HG03097 (cell line): ENCODE data around the gene CREB3L2.
A peak's percentile ranks its signal among the peaks of the same experiment; 100 is the strongest.
"Not testable (repeated sequence)": the region's sequence is repeated elsewhere in the genome, so short reads cannot be mapped to it uniquely, and the experiment has no call there.

ENCODE experiments used
- ATAC-seq: cut with Tn5 transposase; IDR thresholded peaks from one replicate; pipeline ENCODE4 v1.9.1; 2021; ENCODE audit not compliant: unreplicated experiment, low FRiP score

The CREB3L2 gene

GRCh38 chr7:137990251-137990941, 11.5 kb downstream of the CREB3L2 start:
- no peak for ATAC-seq

GRCh38 chr7:137989590-137989989, 12.3 kb downstream of the CREB3L2 start:
- ATAC-seq = no peak

GRCh38 chr7:137989094-137989493, 12.8 kb downstream of the CREB3L2 start:
- no peak for ATAC-seq

GRCh38 chr7:137987968-137988367, 13.9 kb downstream of the CREB3L2 start:
- peak; percentile 48 for ATAC-seq

GRCh38 chr7:137987563-137987962, 14.3 kb downstream of the CREB3L2 start:
- no peak for ATAC-seq

- no peak for ATAC-seq
Measured at GRCh38 chr7:137987018-137987349, 14.9 kb downstream of the CREB3L2 start.

- no peak for ATAC-seq
Measured at GRCh38 chr7:137986252-137987017, 15.5 kb downstream of the CREB3L2 start.

- peak; percentile 41 for ATAC-seq
Measured at GRCh38 chr7:137985897-137986251, 16.0 kb downstream of the CREB3L2 start.

GRCh38 chr7:137985253-137985896, 16.5 kb downstream of the CREB3L2 start:
- ATAC-seq = peak; percentile 36

GRCh38 chr7:137984181-137985041, 17.5 kb downstream of the CREB3L2 start:
- ATAC-seq = no peak

- no peak for ATAC-seq
Measured at GRCh38 chr7:137983323-137984008, 18.4 kb downstream of the CREB3L2 start.

GRCh38 chr7:137982394-137982793, 19.5 kb downstream of the CREB3L2 start:
- not testable (repeated sequence) for ATAC-seq

- ATAC-seq = peak; percentile 47
Measured at GRCh38 chr7:137981668-137982067, 20.2 kb downstream of the CREB3L2 start.

- no peak for ATAC-seq
Measured at GRCh38 chr7:137981175-137981574, 20.7 kb downstream of the CREB3L2 start.

GRCh38 chr7:137980308-137980707, 21.6 kb downstream of the CREB3L2 start:
- no peak for ATAC-seq

GRCh38 chr7:137978464-137979237, 23.2 kb downstream of the CREB3L2 start:
- ATAC-seq = no peak

- no peak for ATAC-seq
Measured at GRCh38 chr7:137977173-137977572, 24.7 kb downstream of the CREB3L2 start.

- no peak for ATAC-seq
Measured at GRCh38 chr7:137976696-137977095, 25.2 kb downstream of the CREB3L2 start.

GRCh38 chr7:137976232-137976631, 25.7 kb downstream of the CREB3L2 start:
- no peak for ATAC-seq
